GM12864 (cell line): Measurements from ENCODE around the gene RTN1.

Experiments
- DNase-seq: peaks from one replicate; pipeline ENCODE4 v3.0.0-alpha.2; 2011; ENCODE audit warnings: low read depth
- H3K4me3 ChIP-seq: 2 replicates; pipeline ENCODE4 v1.5.1; 2011; ENCODE audit warnings: mild to moderate bottlenecking, low read depth, low read length, control low read depth
- TF ChIP-seq, protein P1 (sequence below): IDR thresholded peaks from 2 replicates; pipeline ENCODE4 v1.5.1; 2011; ENCODE audit warnings: low read depth, mild to moderate bottlenecking, moderate library complexity, low read length, control low read depth, inconsistent platforms; ENCODE audit errors: missing control alignments

Gene RTN1

DNA sequence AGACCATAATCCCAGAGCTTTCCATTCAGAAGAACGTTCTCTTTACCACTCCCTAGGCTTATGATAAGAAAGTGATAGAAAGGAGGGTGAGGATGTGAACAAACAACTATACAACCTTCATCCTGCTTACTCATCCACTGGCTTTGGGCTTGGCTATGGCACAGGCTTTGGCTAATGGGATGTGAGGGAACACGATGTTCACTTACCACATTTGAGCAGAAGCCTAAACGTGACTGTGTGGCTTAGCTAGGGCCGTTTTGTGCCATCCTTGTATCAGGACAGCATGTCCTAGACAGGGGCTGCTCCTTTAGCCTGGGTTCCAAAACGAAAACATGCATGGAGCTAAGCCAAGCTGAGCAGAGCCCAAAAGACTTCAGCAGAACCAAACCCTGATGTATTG is 175.4 kb downstream of the RTN1 start:
- DNase-seq = no peak
- TF ChIP-seq, protein P1, sequence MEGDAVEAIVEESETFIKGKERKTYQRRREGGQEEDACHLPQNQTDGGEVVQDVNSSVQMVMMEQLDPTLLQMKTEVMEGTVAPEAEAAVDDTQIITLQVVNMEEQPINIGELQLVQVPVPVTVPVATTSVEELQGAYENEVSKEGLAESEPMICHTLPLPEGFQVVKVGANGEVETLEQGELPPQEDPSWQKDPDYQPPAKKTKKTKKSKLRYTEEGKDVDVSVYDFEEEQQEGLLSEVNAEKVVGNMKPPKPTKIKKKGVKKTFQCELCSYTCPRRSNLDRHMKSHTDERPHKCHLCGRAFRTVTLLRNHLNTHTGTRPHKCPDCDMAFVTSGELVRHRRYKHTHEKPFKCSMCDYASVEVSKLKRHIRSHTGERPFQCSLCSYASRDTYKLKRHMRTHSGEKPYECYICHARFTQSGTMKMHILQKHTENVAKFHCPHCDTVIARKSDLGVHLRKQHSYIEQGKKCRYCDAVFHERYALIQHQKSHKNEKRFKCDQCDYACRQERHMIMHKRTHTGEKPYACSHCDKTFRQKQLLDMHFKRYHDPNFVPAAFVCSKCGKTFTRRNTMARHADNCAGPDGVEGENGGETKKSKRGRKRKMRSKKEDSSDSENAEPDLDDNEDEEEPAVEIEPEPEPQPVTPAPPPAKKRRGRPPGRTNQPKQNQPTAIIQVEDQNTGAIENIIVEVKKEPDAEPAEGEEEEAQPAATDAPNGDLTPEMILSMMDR = no peak
- no peak overlapping the region for H3K4me3 ChIP-seq

- TF ChIP-seq, protein P1 = no peak
- H3K4me3 ChIP-seq = no peak overlapping the region
- DNase-seq = no peak
These were observed 179.3 kb downstream of the RTN1 start for GRCh38 chr14:59691266-59691665.

- no peak overlapping the region for H3K4me3 ChIP-seq
- TF ChIP-seq, protein P1 = no peak
- DNase-seq = no peak
These were observed 180.2 kb downstream of the RTN1 start for GRCh38 chr14:59690426-59690825.

- TF ChIP-seq, protein P1 = peak; percentile 91
- no peak overlapping the region for H3K4me3 ChIP-seq
- peak; percentile 13 for DNase-seq
These were observed 182.1 kb downstream of the RTN1 start for GRCh38 chr14:59688224-59689170.

DNA sequence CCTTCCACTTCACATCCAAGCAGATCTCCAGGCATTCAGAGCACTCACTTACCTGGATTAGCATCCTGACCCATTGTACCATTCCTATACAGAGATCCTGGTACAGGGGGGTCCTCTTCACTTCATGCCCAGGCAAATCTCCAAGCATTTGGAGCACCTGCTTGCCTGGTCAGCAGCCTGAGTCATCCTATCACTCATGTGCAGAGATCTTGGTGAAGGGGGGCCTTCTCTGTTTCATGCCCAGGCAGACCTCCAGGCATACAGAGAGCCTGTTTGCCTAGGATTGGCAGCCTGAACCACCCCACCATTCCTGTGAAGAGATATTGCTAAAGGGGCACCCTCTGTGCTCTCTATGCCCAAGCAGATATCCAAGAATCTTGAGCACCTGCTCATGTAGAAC is 182.9 kb downstream of the RTN1 start:
- TF ChIP-seq, protein P1 = no peak
- no peak for DNase-seq
- H3K4me3 ChIP-seq = no peak overlapping the region

DNA sequence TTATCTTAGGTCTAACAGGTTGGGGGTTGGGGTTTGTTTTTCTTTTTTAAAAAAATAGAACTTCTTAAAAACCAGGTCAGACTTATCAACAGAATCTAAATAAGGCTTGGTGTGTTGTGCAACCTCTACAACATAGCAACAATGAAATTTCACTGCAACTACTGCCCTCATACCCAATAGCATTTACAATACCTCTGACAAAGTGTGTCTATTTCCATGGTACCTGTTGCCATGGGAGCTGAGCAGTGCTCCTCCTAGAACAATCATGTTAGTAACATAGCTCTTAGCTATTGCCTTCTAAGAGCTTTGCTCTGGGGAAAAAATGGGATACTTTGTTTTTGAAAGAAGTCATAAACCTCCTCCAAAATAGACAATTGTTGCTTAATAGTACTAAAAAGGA is 190.7 kb downstream of the RTN1 start:
- TF ChIP-seq, protein P1 = no peak
- DNase-seq = no peak

GRCh38 chr14:59678352-59678751 is 192.2 kb downstream of the RTN1 start:
- no peak for DNase-seq
- TF ChIP-seq, protein P1 = no peak
- H3K4me3 ChIP-seq = no peak overlapping the region

More for the DNA sequence above, 190.7 kb downstream of the RTN1 start:
- no peak overlapping the region for H3K4me3 ChIP-seq
